D721Med (cell line): ENCODE measurements around the gene IFT74.

Experiments used
- DNase-seq: peaks from one replicate; pipeline ENCODE4 v3.0.0; 2011; ENCODE audit warnings: low spot score; ENCODE audit not compliant: insufficient read length
- FAIRE-seq: peaks from 2 replicates; lab custom pipeline; 2011; peaks lifted over from hg19 to GRCh38; lab: Jason Lieb, UNC
- CTCF ChIP-seq: IDR thresholded peaks from 2 replicates; pipeline ENCODE4 v1.5.1; 2012; ENCODE audit warnings: mild to moderate bottlenecking, control low read depth; ENCODE audit not compliant: insufficient read depth; ENCODE audit errors: missing control alignments

IFT74 gene

DNA sequence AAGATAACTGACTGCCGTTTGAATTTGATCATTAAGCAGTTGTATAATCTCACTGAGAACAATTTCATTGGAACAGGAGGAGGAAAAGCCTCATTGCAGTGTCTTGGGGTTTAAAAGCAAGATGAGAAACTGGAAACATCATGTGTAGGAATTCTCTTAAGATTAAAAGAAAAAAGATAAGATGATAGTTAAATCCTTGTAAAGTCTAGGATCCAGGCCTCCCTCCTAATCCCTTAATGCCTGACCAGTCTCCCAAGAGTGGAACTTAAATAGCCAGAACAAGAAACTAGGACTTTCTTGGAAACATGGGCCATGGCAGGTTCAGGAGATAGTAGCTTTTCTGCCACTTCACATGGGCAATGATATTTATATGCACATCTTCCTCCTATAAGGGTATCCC is 86.3 kb downstream of the IFT74 start:
- no peak for TF ChIP-seq CTCF
- FAIRE-seq (no peak), DNase-seq (no peak)

- DNase-seq, result no peak
- peak; percentile 55 for FAIRE-seq
- TF ChIP-seq CTCF, result no peak
Observed at GRCh38 chr9:27043176-27043575, 87.0 kb downstream of the IFT74 start.

DNA sequence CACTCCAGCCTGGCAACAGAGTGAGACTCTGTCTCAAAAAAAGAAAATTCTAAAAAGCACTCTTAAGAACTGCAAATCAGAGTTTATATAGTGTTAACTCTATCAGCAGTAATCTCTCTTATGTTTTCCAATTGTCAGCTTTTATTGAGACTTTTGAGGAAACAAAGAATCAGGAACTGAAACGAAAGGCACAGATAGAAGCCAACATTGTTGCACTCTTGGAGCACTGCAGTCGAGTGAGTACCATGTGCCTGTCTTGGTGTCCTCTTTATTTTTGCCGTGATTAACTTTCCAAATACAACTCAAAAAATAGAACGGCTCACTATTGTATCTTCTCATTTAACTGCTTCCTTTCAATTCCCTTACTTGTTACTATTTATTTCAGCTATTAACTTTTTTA is 90.9 kb downstream of the IFT74 start:
- FAIRE-seq (no peak), DNase-seq (no peak)
- TF ChIP-seq CTCF, result no peak

GRCh38 chr9:27053369-27054022 is 97.3 kb downstream of the IFT74 start:
- DNase-seq (no peak), FAIRE-seq (no peak)
- no peak for TF ChIP-seq CTCF

- DNase-seq, result no peak
- TF ChIP-seq CTCF, result no peak
- FAIRE-seq, result no peak
Observed at GRCh38 chr9:27054125-27054524, 97.9 kb downstream of the IFT74 start.

DNA sequence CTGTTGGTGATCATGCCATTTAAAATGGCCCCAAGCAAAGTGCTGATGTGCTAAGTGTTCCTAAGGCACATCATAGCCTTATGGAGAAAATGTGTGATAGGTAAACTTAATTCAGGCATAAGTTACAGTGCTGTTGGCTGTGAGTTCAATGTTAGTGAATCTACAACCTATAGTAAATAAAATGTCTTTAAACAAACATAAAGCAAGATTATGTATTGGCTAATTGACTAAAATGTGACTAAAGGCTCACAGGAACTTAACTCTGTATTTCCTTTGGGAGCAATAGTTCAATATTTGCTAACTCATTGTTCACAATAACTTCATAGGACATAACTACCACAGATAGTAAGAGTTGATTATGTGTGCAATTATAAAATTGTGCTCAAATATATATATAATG is 98.6 kb downstream of the IFT74 start:
- DNase-seq, result no peak
- TF ChIP-seq CTCF, result no peak
- FAIRE-seq, result no peak

DNA sequence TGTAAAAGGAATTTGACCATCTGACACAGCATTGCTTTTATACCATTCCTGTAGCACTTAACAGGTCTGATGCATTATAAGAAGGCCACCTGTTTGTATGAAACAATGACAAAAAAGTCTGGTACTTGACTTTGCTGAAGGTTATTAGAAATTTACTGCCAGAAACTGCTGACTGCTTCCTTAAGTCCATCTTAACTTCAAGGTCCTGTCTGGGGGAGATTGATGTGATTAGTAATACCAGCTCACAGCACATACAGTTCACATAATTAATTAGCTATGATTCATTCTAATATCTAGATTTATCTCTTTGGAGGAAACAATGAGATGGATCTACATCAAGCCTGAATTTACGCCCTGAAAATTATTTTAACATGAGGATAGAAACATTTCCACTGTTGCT is 103.2 kb downstream of the IFT74 start:
- FAIRE-seq (no peak), DNase-seq (no peak)
- TF ChIP-seq CTCF, result no peak
